Neural cell (in vitro differentiated cells): ENCODE results near the gene C19orf33. TPM values are rescaled to one million over a fixed set of nuclear protein-coding genes. Genes with fewer than 3 reads are reported as not detected.

ENCODE experiments used
- H2AFZ ChIP-seq: fragments of 200-600, 300-800 bp; sonication (generic), shearing (Covaris generic); 2 replicates; pipeline ENCODE4 v1.6.0; 2014; ENCODE audit warnings: low read depth, mild to moderate bottlenecking, antibody characterized with exemption, low read length, moderate library complexity
- H3F3A ChIP-seq: fragments of 200-600 bp; shearing (Covaris generic); 2 replicates; pipeline ENCODE4 v1.6.1; 2016; ENCODE audit warnings: mild to moderate bottlenecking, moderate library complexity, mixed read lengths, antibody characterized with exemption, low read length; ENCODE audit not compliant: insufficient read depth, poor library complexity, severe bottlenecking
- H3K27ac ChIP-seq: fragments of 200-600, 300-800 bp; sonication (generic), shearing (Covaris generic); 2 replicates; pipeline ENCODE4 v1.5.1; 2014; ENCODE audit warnings: mild to moderate bottlenecking, low read length, moderate library complexity
- H3K27me3 ChIP-seq: fragments of 300-800, 200-600 bp; sonication (generic), shearing (Covaris generic); 2 replicates; pipeline ENCODE4 v1.6.0; 2014; ENCODE audit warnings: mild to moderate bottlenecking, low read depth, low read length, moderate library complexity; ENCODE audit not compliant: insufficient read depth
- H3K36me3 ChIP-seq: fragments of 300-800, 200-600 bp; sonication (generic), shearing (Covaris generic); 2 replicates; pipeline ENCODE4 v1.5.1; 2014; ENCODE audit warnings: mild to moderate bottlenecking, antibody characterized with exemption, low read length, moderate library complexity; ENCODE audit not compliant: insufficient read depth
- H3K4me2 ChIP-seq: fragments of 300-800, 200-600 bp; sonication (generic), shearing (Covaris generic); 2 replicates; pipeline ENCODE4 v1.6.0; 2014; ENCODE audit warnings: mild to moderate bottlenecking, low read length
- H3K4me3 ChIP-seq: fragments of 300-800, 200-600 bp; sonication (generic), shearing (Covaris generic); 2 replicates; pipeline ENCODE4 v1.5.1; 2014; ENCODE audit warnings: mild to moderate bottlenecking, low read length, moderate library complexity
- H3K79me2 ChIP-seq: fragments of 200-600 bp; shearing (Covaris generic); replicated peaks from 2 replicates; pipeline ENCODE4 v1.6.0; 2014; ENCODE audit warnings: mild to moderate bottlenecking, low read length, moderate library complexity; ENCODE audit not compliant: insufficient read depth
- H3K9ac ChIP-seq: fragments of 300-800, 200-600 bp; sonication (generic), shearing (Covaris generic); 2 replicates; pipeline ENCODE4 v1.6.1; 2016; ENCODE audit warnings: mild to moderate bottlenecking, low read length, mixed read lengths
- H3K9me2 ChIP-seq: fragments of 200-600 bp; shearing (Covaris generic); 2 replicates; pipeline ENCODE4 v1.6.1; 2016; ENCODE audit warnings: mild to moderate bottlenecking, low read length, mixed read lengths; ENCODE audit not compliant: insufficient read depth
- H3K9me3 ChIP-seq: fragments of 200-600, 300-800 bp; sonication (generic), shearing (Covaris generic); 2 replicates; pipeline ENCODE4 v1.6.1; 2016; ENCODE audit warnings: mild to moderate bottlenecking, mixed run types, low read length, moderate library complexity, mixed read lengths
- H4K20me1 ChIP-seq: fragments of 200-600 bp; shearing (Covaris generic); 2 replicates; pipeline ENCODE4 v1.6.1; 2016; ENCODE audit warnings: mild to moderate bottlenecking, mixed run types; ENCODE audit not compliant: insufficient read depth
- EP300 ChIP-seq: fragments of 450-650 bp; conservative IDR thresholded peaks from 2 replicates; pipeline ENCODE4 v1.6.1; 2014; ENCODE audit warnings: antibody characterized with exemption, mild to moderate bottlenecking, moderate library complexity; ENCODE audit not compliant: poor library complexity, severe bottlenecking
- EZH2 ChIP-seq: fragments of 200-600, 300-800 bp; shearing (Covaris generic), sonication (generic); IDR thresholded peaks from 2 replicates; pipeline ENCODE4 v1.6.1; 2014; ENCODE audit warnings: antibody characterized with exemption, low read length, borderline replicate concordance, mild to moderate bottlenecking; ENCODE audit not compliant: insufficient read depth, poor library complexity, severe bottlenecking
- MXI1 ChIP-seq: fragments of 450-650 bp; conservative IDR thresholded peaks from 2 replicates; pipeline ENCODE4 v1.6.1; 2014; ENCODE audit warnings: antibody characterized with exemption, mild to moderate bottlenecking; ENCODE audit not compliant: poor library complexity, severe bottlenecking
- POLR2AphosphoS5 ChIP-seq: IDR thresholded peaks from 2 replicates; pipeline ENCODE4 v1.6.1; 2012
- RAD21 ChIP-seq: fragments of 450-650 bp; conservative IDR thresholded peaks from 2 replicates; pipeline ENCODE4 v1.6.1; 2014; ENCODE audit warnings: antibody characterized with exemption, mild to moderate bottlenecking, moderate library complexity
- REST ChIP-seq: IDR thresholded peaks from 2 replicates; pipeline ENCODE4 v1.6.1; 2012; ENCODE audit warnings: borderline replicate concordance
- SMC3 ChIP-seq: fragments of 450-650 bp; conservative IDR thresholded peaks from 2 replicates; pipeline ENCODE4 v1.6.1; 2014; ENCODE audit warnings: antibody characterized with exemption, mild to moderate bottlenecking, moderate library complexity; ENCODE audit not compliant: poor library complexity
- TAF1 ChIP-seq: IDR thresholded peaks from 2 replicates; pipeline ENCODE4 v1.6.1; 2012; ENCODE audit warnings: low read depth
- polyA plus RNA-seq: library from polyadenylated mRNA; depleted of rRNA; stranded (reverse); fragments of >200 nt; gene quantifications from 2 replicates; pipeline ENCODE4 v1.2.3, GENCODE V29; 2014

The C19orf33 gene
- polyA plus RNA-seq, 1 donor from 2014 or later: not detected

GRCh38 chr19:38293281-38293680 is 10.8 kb upstream of the C19orf33 start:
- no peaks in the 10 kb centered on the region for H4K20me1 ChIP-seq
- no peak overlapping the region for H3K4me2 ChIP-seq
- H2AFZ ChIP-seq: no peak overlapping the region
- H3K27ac ChIP-seq: no peak overlapping the region
- no peak overlapping the region for H3K4me3 ChIP-seq
- no peak for TF ChIP-seq EP300
- TF ChIP-seq REST: no peak
- no peak for TF ChIP-seq SMC3
- TF ChIP-seq POLR2AphosphoS5: no peak
- no peak for TF ChIP-seq RAD21
- no peak for TF ChIP-seq MXI1
- no peak for TF ChIP-seq TAF1
- H3F3A ChIP-seq: no peaks in the 10 kb centered on the region
- no peaks in the 10 kb centered on the region for H3K9me2 ChIP-seq
- no peak overlapping the region for H3K9ac ChIP-seq
- no peaks in the 10 kb centered on the region for H3K79me2 ChIP-seq
- peaks cover 12% of the 10 kb centered on the region for H3K36me3 ChIP-seq
- H3K27me3 ChIP-seq: no peaks in the 10 kb centered on the region
- no peaks in the 10 kb centered on the region for H3K9me3 ChIP-seq

- no peak overlapping the region for H3K4me3 ChIP-seq
- H3K27me3 ChIP-seq: no peaks in the 10 kb centered on the region
- no peaks in the 10 kb centered on the region for H3K79me2 ChIP-seq
- no peak overlapping the region for H2AFZ ChIP-seq
- H3F3A ChIP-seq: no peaks in the 10 kb centered on the region
- H3K9me2 ChIP-seq: no peaks in the 10 kb centered on the region
- peaks cover 12% of the 10 kb centered on the region for H3K36me3 ChIP-seq
- TF ChIP-seq RAD21: no peak
- no peak for TF ChIP-seq TAF1
- TF ChIP-seq REST: no peak
- no peak for TF ChIP-seq EZH2
- H3K9ac ChIP-seq: no peak overlapping the region
- H3K4me2 ChIP-seq: no peak overlapping the region
- no peaks in the 10 kb centered on the region for H4K20me1 ChIP-seq
- no peak overlapping the region for H3K27ac ChIP-seq
- no peaks in the 10 kb centered on the region for H3K9me3 ChIP-seq
Observed at GRCh38 chr19:38294090-38294489, 10.0 kb upstream of the C19orf33 start.
